Measurements from ENCODE around the gene IDH3A. TPM values are rescaled to one million over a fixed set of nuclear protein-coding genes. Genes with fewer than 3 reads are reported as not detected.

Gene IDH3A
- total RNA-seq, 1 donor from 2014 or later = 71.6 TPM

- Histone ChIP-seq H3K27ac (no peak overlapping the region), H3K4me1 (peaks cover 15% of the 10 kb centered on the region), H3K9me3 (no peaks in the 10 kb centered on the region), H3K27me3 (no peaks in the 10 kb centered on the region), H3K4me3 (no peak overlapping the region), H3K36me3 (peaks cover 80% of the 10 kb centered on the region)
- ATAC-seq (no peak), DNase-seq (no peak)
- TF ChIP-seq CTCF (IDR thresholded peaks at IDR 0.05) = no peak
- intact Hi-C loops (cut with DNase I) = no loop called here
Measured at GRCh38 chr15:78159395-78159794, 10.2 kb downstream of the IDH3A start.

- TF ChIP-seq CTCF (IDR thresholded peaks at IDR 0.05) = no peak
- no peaks in the 10 kb centered on the region for H3K9me3 ChIP-seq
- ATAC-seq (no peak), DNase-seq (no peak)
- intact Hi-C loops (cut with DNase I) = no loop called here
- H3K27me3 ChIP-seq = no peaks in the 10 kb centered on the region
- H3K4me1 ChIP-seq = no peaks in the 10 kb centered on the region
- H3K4me3 ChIP-seq = no peak overlapping the region
- peaks cover 100% of the 10 kb centered on the region for H3K36me3 ChIP-seq
- no peak overlapping the region for H3K27ac ChIP-seq
Measured at GRCh38 chr15:78162038-78162437, 12.9 kb downstream of the IDH3A start.

GRCh38 chr15:78164010-78164409 is 14.8 kb downstream of the IDH3A start:
- Histone ChIP-seq H3K4me1 (no peaks in the 10 kb centered on the region), H3K36me3 (peaks cover 100% of the 10 kb centered on the region), H3K9me3 (no peaks in the 10 kb centered on the region), H3K4me3 (no peak overlapping the region), H3K27ac (no peak overlapping the region), H3K27me3 (no peaks in the 10 kb centered on the region)
- ATAC-seq (no peak), DNase-seq (no peak)
- intact Hi-C loops (cut with DNase I) = no loop called here
- TF ChIP-seq CTCF (IDR thresholded peaks at IDR 0.05) = no peak

GRCh38 chr15:78167227-78167888 is 18.2 kb downstream of the IDH3A start:
- no peak overlapping the region for H3K4me3 ChIP-seq
- TF ChIP-seq CTCF (IDR thresholded peaks at IDR 0.05) = no peak
- ATAC-seq (no peak), DNase-seq (no peak)
- no peaks in the 10 kb centered on the region for H3K9me3 ChIP-seq
- H3K27ac ChIP-seq = no peak overlapping the region
- H3K36me3 ChIP-seq = peaks cover 100% of the 10 kb centered on the region
- intact Hi-C loops (cut with DNase I) = no loop called here
- H3K27me3 ChIP-seq = no peaks in the 10 kb centered on the region
- H3K4me1 ChIP-seq = no peaks in the 10 kb centered on the region

- ATAC-seq (no peak), DNase-seq (no peak)
- peaks cover 92% of the 10 kb centered on the region for H3K36me3 ChIP-seq
- H3K27me3 ChIP-seq = no peaks in the 10 kb centered on the region
- no peaks in the 10 kb centered on the region for H3K4me1 ChIP-seq
- no peak overlapping the region for H3K4me3 ChIP-seq
- H3K9me3 ChIP-seq = no peaks in the 10 kb centered on the region
- intact Hi-C loops (cut with DNase I) = no loop called here
- H3K27ac ChIP-seq = no peak overlapping the region
- TF ChIP-seq CTCF (IDR thresholded peaks at IDR 0.05) = no peak
Measured at GRCh38 chr15:78168608-78169007, 19.4 kb downstream of the IDH3A start.
